ENCODE results near the gene DDX11. TPM values are rescaled to one million over a fixed set of nuclear protein-coding genes. Genes with fewer than 3 reads are reported as not detected.
"Not testable (repeated sequence)": the region's sequence is repeated elsewhere in the genome, so short reads cannot be mapped to it uniquely, and the experiment has no call there.

DDX11 gene
- polyA plus RNA-seq, 1 of the 3 experiments (the other 2 are of a cell fraction) = 33.4 TPM

DNA sequence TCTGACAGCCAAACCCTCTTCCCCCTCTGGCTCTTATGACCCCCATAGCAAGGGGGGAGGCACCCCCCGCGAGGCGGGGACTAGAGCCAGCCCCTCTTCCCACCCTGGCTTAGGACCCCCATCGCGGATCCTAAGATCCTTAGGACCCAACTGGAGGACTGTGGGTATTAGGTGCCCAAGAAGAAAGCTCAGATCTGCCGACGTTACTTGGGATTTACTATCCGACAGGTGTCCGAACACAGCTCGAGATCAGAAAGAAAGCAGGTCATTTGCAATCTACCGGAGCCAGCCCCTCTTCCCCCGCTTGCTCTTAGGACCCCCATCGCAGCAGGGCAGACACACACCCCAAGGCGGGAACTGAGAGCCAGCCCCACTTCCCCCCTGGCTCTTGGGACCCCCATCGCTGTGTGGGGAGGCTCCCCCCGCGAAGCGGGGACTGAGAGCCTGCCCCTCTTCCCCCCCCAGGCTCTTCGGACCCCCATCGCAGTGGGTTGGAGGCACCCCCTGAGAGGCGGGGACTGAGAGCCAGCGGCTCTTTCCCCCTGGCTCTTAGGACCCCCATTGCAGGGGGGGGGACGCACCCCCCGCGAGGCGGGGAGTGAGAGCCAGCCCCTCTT lies 46.8 kb downstream of the DDX11 start:
- Histone ChIP-seq H3K27me3 (ENCODE audit: insufficient read depth) (no peaks in the 10 kb centered on the region; the same call in 1 of the 2 replicates), H3K27ac (ENCODE audit: low read depth in 2 of 2, low read length in 1 of 2) (no peak overlapping the region), H3K9me3 (no peaks in the 10 kb centered on the region), H3K36me3 (replicated peaks in 1 of 2; ENCODE audit: control insufficient read depth in 1 of 2, insufficient read depth in 2 of 2, low read length in 1 of 2) (no peaks in the 10 kb centered on the region), H4K20me1 (ENCODE audit: insufficient read depth) (no peaks in the 10 kb centered on the region), H3K4me3 (ENCODE audit: low read depth in 2 of 2, low read length in 1 of 2) (peak overlapping the region in 1 of 2 experiments; percentile 24; a peak in 1 of 4 replicates), H3K4me2 (no peak overlapping the region), H3F3A (replicated peaks; ENCODE audit: insufficient read depth) (peaks cover 3% of the 10 kb centered on the region), H3K9me2 (no peaks in the 10 kb centered on the region), H3K9ac (no peak overlapping the region), H2AFZ (ENCODE audit: low read depth) (no peak overlapping the region), H3K79me2 (ENCODE audit: insufficient read depth) (no peaks in the 10 kb centered on the region), H3K4me1 (ENCODE audit: control insufficient read depth in 1 of 2, insufficient read depth in 2 of 2, low read depth in 1 of 2, low read length in 1 of 2) (peaks cover 0 to 31% of the 10 kb centered on the region in 2 experiments; a peak in 1 of 4 replicates)
- DNase-seq = no peak
- no peak for TF ChIP-seq TEAD4 (IDR thresholded peaks at IDR 0.05; ENCODE audit: borderline replicate concordance, insufficient read depth)
- TF ChIP-seq, protein P1, sequence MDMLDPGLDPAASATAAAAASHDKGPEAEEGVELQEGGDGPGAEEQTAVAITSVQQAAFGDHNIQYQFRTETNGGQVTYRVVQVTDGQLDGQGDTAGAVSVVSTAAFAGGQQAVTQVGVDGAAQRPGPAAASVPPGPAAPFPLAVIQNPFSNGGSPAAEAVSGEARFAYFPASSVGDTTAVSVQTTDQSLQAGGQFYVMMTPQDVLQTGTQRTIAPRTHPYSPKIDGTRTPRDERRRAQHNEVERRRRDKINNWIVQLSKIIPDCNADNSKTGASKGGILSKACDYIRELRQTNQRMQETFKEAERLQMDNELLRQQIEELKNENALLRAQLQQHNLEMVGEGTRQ (IDR thresholded peaks at IDR 0.05; ENCODE audit: borderline replicate concordance, low read depth, low read length) = no peak
- TF ChIP-seq, protein P2, sequence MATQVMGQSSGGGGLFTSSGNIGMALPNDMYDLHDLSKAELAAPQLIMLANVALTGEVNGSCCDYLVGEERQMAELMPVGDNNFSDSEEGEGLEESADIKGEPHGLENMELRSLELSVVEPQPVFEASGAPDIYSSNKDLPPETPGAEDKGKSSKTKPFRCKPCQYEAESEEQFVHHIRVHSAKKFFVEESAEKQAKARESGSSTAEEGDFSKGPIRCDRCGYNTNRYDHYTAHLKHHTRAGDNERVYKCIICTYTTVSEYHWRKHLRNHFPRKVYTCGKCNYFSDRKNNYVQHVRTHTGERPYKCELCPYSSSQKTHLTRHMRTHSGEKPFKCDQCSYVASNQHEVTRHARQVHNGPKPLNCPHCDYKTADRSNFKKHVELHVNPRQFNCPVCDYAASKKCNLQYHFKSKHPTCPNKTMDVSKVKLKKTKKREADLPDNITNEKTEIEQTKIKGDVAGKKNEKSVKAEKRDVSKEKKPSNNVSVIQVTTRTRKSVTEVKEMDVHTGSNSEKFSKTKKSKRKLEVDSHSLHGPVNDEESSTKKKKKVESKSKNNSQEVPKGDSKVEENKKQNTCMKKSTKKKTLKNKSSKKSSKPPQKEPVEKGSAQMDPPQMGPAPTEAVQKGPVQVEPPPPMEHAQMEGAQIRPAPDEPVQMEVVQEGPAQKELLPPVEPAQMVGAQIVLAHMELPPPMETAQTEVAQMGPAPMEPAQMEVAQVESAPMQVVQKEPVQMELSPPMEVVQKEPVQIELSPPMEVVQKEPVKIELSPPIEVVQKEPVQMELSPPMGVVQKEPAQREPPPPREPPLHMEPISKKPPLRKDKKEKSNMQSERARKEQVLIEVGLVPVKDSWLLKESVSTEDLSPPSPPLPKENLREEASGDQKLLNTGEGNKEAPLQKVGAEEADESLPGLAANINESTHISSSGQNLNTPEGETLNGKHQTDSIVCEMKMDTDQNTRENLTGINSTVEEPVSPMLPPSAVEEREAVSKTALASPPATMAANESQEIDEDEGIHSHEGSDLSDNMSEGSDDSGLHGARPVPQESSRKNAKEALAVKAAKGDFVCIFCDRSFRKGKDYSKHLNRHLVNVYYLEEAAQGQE (IDR thresholded peaks at IDR 0.05; ENCODE audit: low read depth, low read length) = no peak
- 53% methylated on average over 14 of the region's 26 CpGs for WGBS (ENCODE audit: low lambda C conversion rate)
- CTCF ChIA-PET = no interaction called here
- POLR2A ChIA-PET = no interaction called here

DNA sequence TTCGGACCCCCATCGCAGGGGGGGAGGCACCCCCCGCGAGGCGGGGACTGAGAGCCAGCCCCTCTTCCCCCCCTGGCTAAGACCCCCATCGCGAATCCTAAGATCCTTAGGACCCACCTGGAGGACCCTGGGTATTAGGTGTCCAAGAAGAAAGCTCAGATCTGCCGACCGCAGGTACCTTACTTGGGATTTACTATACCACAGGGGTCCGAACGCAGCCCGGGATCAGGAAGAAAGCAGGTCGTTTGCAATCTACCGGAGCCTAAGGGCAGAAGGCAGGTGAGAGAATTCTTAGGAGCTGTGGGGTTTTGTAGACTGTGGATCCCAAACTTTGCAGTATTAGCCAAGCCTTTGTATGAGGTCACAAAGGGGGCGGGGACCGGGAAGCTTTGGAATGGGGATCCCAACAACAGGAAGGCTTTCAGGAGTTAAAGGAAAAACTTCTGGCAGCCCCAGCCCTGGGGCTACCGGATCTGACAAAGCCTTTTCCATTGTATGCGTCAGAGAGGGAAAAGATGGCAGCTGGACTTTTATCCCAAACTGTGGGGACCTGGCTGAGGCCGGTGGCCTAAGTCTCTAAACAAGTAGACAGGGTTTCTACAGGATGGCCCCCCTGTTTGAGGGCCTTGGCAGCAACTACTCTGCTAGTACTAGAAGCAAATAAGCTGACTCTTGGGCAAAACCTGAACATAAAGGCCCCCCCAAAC lies 47.5 kb downstream of the DDX11 start:
- H2AFZ ChIP-seq (ENCODE audit: low read depth); H3K27me3 ChIP-seq (ENCODE audit: insufficient read depth); H3K4me2 ChIP-seq; DNase-seq; POLR2A ChIA-PET; H4K20me1 ChIP-seq (ENCODE audit: insufficient read depth); CTCF ChIA-PET; H3K36me3 ChIP-seq (replicated peaks in 1 of 2; ENCODE audit: control insufficient read depth in 1 of 2, insufficient read depth in 2 of 2, low read length in 1 of 2); H3F3A ChIP-seq (replicated peaks; ENCODE audit: insufficient read depth); H3K9ac ChIP-seq; H3K79me2 ChIP-seq (ENCODE audit: insufficient read depth); H3K27ac ChIP-seq (ENCODE audit: low read depth in 2 of 2, low read length in 1 of 2); H3K4me3 ChIP-seq (ENCODE audit: low read depth in 2 of 2, low read length in 1 of 2); H3K9me2 ChIP-seq; H3K9me3 ChIP-seq: not testable (repeated sequence)
- H3K4me1 ChIP-seq (ENCODE audit: control insufficient read depth in 1 of 2, insufficient read depth in 2 of 2, low read depth in 1 of 2, low read length in 1 of 2) = peaks cover 0 to 31% of the 10 kb centered on the region in 2 experiments; a peak in 1 of 4 replicates
- WGBS (ENCODE audit: low lambda C conversion rate) = 58% methylated on average over 14 of the region's 19 CpGs

Measured in SK-N-SH (cell line).